GM10266 (cell line): Measurements from ENCODE around the gene SHC2.

Experiments used
- DNase-seq: peaks from one replicate; pipeline ENCODE4 v3.0.0; 2012; ENCODE audit errors: extremely low spot score
- TF ChIP-seq, protein P1 (sequence below): IDR thresholded peaks from 2 replicates; pipeline ENCODE4 v1.5.1; 2012; ENCODE audit warnings: mild to moderate bottlenecking, low read depth; ENCODE audit not compliant: control insufficient read depth, insufficient read depth; ENCODE audit errors: missing control alignments

The SHC2 gene

DNA sequence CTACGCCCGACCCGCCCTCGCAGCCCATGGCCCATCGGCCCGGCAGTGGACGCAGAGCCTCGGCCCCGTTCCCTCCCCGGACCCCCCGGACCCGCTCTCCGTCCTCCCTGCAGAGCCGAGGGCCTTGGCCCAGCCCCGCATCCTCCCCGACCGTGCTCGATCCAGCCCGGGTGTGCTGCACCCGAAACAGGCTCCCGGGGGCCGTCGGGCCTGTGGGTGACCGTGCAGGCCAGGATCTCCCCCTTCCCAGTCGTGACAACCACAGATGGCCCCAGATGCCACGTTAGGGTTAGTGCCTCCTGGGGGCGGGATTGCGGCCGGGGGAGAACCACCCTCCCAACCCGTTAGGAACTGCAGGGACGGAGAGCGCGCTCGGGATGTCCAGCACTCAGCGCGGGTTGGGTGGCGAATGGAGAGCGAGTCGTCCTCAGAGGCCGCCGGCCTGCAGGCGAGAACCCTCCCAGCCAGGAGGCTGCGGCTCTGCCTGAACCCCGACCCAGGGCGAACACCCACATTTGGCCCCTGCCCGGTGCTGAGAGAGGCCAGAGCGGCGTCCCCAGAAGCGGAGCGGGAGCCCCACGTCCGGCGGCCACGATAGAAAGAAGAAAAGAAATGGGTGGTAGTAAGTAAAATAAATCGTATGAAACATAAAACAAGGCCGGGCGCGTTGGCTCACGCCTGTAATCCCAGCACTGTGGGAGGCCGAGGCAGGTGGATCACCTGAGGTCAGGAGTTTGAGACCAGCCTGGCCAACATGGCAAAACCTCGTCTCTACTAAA, 28.8 kb upstream of the SHC2 start:
- TF ChIP-seq, protein P1, sequence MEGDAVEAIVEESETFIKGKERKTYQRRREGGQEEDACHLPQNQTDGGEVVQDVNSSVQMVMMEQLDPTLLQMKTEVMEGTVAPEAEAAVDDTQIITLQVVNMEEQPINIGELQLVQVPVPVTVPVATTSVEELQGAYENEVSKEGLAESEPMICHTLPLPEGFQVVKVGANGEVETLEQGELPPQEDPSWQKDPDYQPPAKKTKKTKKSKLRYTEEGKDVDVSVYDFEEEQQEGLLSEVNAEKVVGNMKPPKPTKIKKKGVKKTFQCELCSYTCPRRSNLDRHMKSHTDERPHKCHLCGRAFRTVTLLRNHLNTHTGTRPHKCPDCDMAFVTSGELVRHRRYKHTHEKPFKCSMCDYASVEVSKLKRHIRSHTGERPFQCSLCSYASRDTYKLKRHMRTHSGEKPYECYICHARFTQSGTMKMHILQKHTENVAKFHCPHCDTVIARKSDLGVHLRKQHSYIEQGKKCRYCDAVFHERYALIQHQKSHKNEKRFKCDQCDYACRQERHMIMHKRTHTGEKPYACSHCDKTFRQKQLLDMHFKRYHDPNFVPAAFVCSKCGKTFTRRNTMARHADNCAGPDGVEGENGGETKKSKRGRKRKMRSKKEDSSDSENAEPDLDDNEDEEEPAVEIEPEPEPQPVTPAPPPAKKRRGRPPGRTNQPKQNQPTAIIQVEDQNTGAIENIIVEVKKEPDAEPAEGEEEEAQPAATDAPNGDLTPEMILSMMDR, result no peak
- DNase-seq, result peak; percentile 40

DNA sequence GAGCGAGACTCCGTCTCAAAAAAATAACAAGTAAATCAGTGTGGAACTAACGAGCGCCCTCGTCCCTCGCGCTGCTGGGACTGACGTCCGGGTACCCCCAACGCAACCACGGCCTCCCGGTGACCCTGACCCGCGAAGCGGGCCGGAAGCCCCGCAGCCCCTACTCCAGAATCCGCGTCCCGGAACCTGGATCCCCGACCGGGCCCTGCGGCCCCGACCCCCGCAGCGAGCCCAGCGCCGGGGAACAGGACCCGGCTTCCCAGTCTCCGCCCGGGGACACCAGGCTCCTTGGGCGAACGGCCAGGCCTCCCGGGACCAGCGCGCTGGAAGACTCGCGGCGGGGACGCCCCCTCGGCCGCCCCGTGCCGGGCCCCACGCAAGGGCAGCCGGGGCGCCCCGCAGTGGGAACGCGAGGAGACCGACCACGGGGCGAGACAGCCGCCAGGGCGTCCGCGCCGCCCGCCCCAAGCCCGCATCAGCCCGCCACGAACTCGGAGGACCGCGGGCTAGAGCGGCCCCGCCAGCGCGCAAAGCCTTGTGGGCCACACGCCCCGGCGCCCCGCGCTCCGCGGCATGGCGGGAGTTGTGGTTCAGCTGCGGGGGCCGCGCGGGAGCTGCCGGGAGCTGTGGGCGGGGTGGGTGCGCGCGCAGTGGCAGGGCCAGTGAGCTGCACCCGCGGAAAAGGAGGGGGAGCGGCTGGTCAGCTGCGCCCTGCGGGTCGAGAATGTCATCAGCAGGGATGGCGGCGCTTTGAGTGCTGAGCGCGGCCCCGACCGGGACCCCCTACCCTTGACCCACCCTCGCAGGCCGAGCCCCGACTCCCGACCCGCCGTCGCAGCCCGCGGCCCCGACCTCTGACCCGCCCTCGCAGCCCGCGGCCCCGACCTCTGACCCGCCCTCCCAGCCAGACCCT, 27.9 kb upstream of the SHC2 start:
- TF ChIP-seq, protein P1, result peak; percentile 11
- peak; percentile 99 for DNase-seq

DNA sequence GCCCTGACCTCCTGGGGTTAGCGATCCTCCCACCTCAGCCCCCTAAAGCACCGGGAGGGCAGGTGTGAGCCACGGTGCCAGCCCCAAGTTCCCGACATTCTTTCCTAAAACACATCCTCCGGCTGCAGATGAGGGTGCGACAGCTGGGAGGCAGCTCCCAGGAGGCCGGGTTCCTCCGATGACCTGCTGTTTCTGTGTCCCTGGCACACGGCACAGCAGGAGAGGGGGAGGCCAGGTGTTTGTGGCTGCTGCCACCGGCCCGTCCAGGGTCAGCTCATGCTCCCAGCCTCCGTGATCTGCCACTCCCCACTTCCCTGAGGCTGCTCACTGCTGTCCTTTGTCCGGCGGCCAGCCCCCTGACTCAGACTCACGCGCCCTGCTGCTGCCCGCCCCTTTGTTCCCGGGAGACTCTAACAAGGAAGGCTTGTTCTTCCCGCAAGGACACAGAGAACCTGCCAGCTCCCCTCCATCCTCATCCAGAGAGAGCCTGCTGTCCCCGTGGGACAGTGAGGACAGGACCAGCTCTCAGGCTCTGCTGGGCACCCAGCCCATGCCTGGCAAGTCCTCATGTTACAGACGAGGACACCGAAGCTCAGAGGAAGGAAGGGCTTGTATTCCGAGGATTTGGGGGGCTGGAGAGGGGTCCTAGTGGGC, 24.9 kb upstream of the SHC2 start:
- TF ChIP-seq, protein P1, result no peak

DNA sequence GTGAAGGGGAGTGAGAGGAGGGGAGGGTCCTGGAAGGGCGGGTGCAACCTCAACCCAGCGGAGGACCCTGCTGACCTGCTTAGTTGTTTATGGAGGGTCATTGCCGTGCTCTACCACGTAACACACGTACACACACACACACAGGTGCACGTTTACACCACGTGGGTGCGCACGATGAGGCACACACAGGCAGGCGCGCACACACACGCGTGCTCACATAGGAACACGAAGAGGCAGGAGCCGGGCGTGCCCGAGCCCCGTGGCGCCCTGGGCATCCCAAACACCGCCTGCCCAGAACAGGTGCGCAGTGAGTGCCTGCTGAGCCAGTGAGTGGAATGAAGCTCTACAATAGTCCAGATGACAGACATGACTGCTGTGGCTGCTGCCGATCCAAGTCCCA, 24.2 kb upstream of the SHC2 start:
- no peak for DNase-seq
- TF ChIP-seq, protein P1, result no peak

More for the DNA sequence above, 24.9 kb upstream of the SHC2 start:
- DNase-seq, result no peak

DNA sequence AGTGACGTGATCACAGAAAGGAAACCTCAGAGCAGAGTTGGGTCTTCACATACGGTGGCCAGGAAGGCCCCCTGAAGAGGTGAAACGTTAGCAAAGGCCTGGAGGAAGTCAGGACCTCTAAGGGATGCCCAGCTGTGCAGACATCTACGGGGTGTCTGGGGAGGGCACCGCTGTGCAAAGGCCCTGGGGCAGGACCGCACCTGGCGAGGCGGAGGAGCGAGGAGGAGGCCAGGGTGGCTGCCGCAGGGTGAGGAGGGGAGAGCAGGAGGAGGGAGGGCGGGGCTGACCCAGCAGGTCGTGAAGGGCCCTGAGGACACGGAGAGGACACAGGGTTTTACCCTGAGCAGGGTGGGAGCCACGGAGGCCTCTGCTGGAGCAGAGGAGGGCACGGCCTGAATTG, 23.7 kb upstream of the SHC2 start:
- DNase-seq, result no peak
- TF ChIP-seq, protein P1, result no peak

DNA sequence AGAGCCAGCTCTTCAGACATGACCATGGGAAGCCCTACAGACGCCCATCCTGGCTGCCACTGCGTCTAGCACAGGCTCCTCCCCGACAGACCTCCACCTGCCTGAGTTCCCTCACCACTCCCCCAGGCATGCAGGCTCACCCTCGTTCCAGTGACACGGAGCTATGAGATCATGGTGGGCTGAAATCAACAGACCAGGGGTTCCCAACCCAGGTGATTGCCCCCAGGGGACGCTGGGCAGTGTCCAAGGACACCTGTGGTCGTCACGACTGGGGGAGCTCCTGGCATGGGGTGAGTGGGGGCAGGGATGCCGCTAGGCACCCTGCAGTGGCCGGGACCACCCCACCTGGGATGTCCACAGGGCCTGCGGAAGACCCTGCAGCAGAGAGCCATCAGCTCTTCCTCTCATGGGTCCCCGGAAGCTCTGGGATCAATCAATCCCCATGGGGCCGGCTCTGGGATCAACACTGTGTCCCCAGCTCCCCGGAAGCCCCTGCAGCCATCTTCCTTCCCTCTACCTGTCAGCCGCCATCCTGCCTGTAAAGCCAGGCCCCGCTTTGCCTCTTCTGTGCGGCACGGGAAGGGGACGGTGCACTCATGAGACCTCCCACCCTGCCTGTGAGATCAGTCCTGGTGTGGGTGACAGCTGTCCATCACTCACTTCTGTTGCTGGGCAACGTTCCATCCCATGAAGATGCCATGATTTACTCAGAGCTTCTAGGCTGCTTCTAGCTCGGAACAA, 22.7 kb upstream of the SHC2 start:
- TF ChIP-seq, protein P1, result no peak
- no peak for DNase-seq
